SK-N-SH treated with all-trans-retinoic acid at 6 μM for 48 hours (cell line): ENCODE results near the gene LSM3.

Experiments
- ATAC-seq: fragments of 200-7000 bp; cut with Tn5 transposase; 3 replicates; pipeline ENCODE4 v1.9.1; 2020; ENCODE audit warnings: mild to moderate bottlenecking, moderate library complexity
- ARNTL ChIP-seq: fragments of 450-650 bp; formaldehyde crosslinking; IDR thresholded peaks from 2 replicates; pipeline ENCODE4 v1.5.0; 2020; ENCODE audit warnings: low read depth, mild to moderate bottlenecking, moderate library complexity, borderline replicate concordance
- BACH2 ChIP-seq: fragments of 250-450 bp; sonication (Bioruptor Pico); IDR thresholded peaks from 2 replicates; pipeline ENCODE4 v1.9.0; 2021; ENCODE audit warnings: mild to moderate bottlenecking, borderline replicate concordance
- CREB5 ChIP-seq: fragments of 250-450 bp; sonication (Bioruptor Pico); IDR thresholded peaks from 2 replicates; pipeline ENCODE4 v1.5.1; 2020; ENCODE audit warnings: low read depth, mild to moderate bottlenecking, moderate library complexity
- CSDC2 ChIP-seq: fragments of 250-450 bp; sonication (Bioruptor Pico); IDR thresholded peaks from 2 replicates; pipeline ENCODE4 v1.5.0; 2020; ENCODE audit warnings: mild to moderate bottlenecking, moderate library complexity
- CSRNP3 ChIP-seq: fragments of 250-450 bp; sonication (Bioruptor Pico); IDR thresholded peaks from 2 replicates; pipeline ENCODE4 v1.5.1; 2021; ENCODE audit warnings: mild to moderate bottlenecking, moderate library complexity
- ESRRG ChIP-seq: fragments of 250-450 bp; sonication (Bioruptor Pico); IDR thresholded peaks from 2 replicates; pipeline ENCODE4 v1.6.1; 2021; ENCODE audit warnings: mild to moderate bottlenecking
- GLIS3 ChIP-seq: fragments of 250-450 bp; sonication (Bioruptor Pico); IDR thresholded peaks from 2 replicates; pipeline ENCODE4 v1.5.0; 2020; ENCODE audit warnings: mild to moderate bottlenecking, moderate library complexity
- ISL1 ChIP-seq: fragments of 250-450 bp; sonication (Bioruptor Pico); IDR thresholded peaks from 2 replicates; pipeline ENCODE4 v2.1.2; 2022; ENCODE audit warnings: mild to moderate bottlenecking, moderate library complexity
- OSR1 ChIP-seq: fragments of 250-450 bp; sonication (Bioruptor Pico); IDR thresholded peaks from 2 replicates; pipeline ENCODE4 v1.8.0; 2022; ENCODE audit warnings: moderate library complexity, mild to moderate bottlenecking, inconsistent platforms
- PPARA ChIP-seq: fragments of 250-450 bp; sonication (Bioruptor Pico); IDR thresholded peaks from 2 replicates; pipeline ENCODE4 v1.5.0; 2020; ENCODE audit warnings: mild to moderate bottlenecking, borderline replicate concordance
- RARB ChIP-seq: fragments of 250-450 bp; sonication (Bioruptor Pico); IDR thresholded peaks from 2 replicates; pipeline ENCODE4 v1.8.0; 2021; ENCODE audit warnings: mild to moderate bottlenecking, moderate library complexity
- SNAI2 ChIP-seq: fragments of 250-450 bp; sonication (Bioruptor Pico); IDR thresholded peaks from 2 replicates; pipeline ENCODE4 v1.5.0; 2020; ENCODE audit warnings: mild to moderate bottlenecking, moderate library complexity
- TCF4 ChIP-seq: fragments of 250-450 bp; sonication (Bioruptor Pico); IDR thresholded peaks from 2 replicates; pipeline ENCODE4 v1.8.0; 2021; ENCODE audit warnings: mild to moderate bottlenecking, moderate library complexity, borderline replicate concordance
- TOX ChIP-seq: fragments of 250-450 bp; sonication (Bioruptor Pico); IDR thresholded peaks from 2 replicates; pipeline ENCODE4 v1.8.0; 2021; ENCODE audit warnings: mild to moderate bottlenecking, moderate library complexity, borderline replicate concordance
- ZC3H10 ChIP-seq: fragments of 250-450 bp; sonication (Bioruptor Pico); IDR thresholded peaks from 2 replicates; pipeline ENCODE4 v1.5.1; 2021; ENCODE audit warnings: mild to moderate bottlenecking, moderate library complexity
- ZFP3 ChIP-seq: fragments of 250-450 bp; sonication (Bioruptor Pico); IDR thresholded peaks from 2 replicates; pipeline ENCODE4 v1.5.0; 2020; ENCODE audit warnings: mild to moderate bottlenecking, moderate library complexity
- ZFP30 ChIP-seq: fragments of 450-650 bp; formaldehyde crosslinking; IDR thresholded peaks from 2 replicates; pipeline ENCODE4 v1.5.0; 2022; ENCODE audit warnings: mild to moderate bottlenecking, moderate library complexity
- ZNF565 ChIP-seq: fragments of 450-650 bp; formaldehyde crosslinking; conservative IDR thresholded peaks from 2 replicates; pipeline ENCODE4 v1.5.0; 2020; ENCODE audit warnings: low read depth, mild to moderate bottlenecking, moderate library complexity
- ZNF70 ChIP-seq: fragments of 450-650 bp; formaldehyde crosslinking; IDR thresholded peaks from 2 replicates; pipeline ENCODE4 v1.5.0; 2020; ENCODE audit warnings: mild to moderate bottlenecking, moderate library complexity
- TF ChIP-seq, protein P1 (sequence below): fragments of 250-450 bp; sonication (Bioruptor Pico); IDR thresholded peaks from 2 replicates; pipeline ENCODE4 v1.5.0; 2020; ENCODE audit warnings: mild to moderate bottlenecking, moderate library complexity
- TF ChIP-seq, protein P2 (sequence below): fragments of 250-450 bp; sonication (Bioruptor Pico); IDR thresholded peaks from 2 replicates; pipeline ENCODE4 v1.8.0; 2020; ENCODE audit warnings: mild to moderate bottlenecking, moderate library complexity, borderline replicate concordance

The LSM3 gene

DNA sequence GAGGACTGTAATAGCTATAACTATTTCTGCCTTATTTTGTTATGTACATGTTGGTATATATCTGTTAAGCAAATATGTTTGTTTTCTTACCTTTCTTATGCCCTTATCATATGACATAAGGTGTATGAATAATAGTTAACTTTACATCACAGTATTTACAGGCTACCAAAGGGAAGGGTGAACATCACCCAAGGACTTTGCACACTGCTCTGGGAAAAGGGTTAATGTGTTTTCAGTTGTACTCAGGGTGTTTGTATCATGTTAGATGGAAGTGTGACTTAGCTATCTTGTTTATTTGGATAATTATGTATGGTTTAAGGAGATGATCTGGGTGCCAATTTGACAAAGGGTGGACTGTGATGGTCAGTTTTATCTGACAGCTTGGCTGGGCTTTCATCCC is 60.3 kb downstream of the LSM3 start:
- TF ChIP-seq TOX (CRISPR knock-in tag): no peak
- TF ChIP-seq ZNF70: no peak
- no peak for TF ChIP-seq ZFP30 (CRISPR knock-in tag)
- no peak for TF ChIP-seq GLIS3 (CRISPR knock-in tag)
- no peak for TF ChIP-seq ISL1 (CRISPR knock-in tag)
- no peak for TF ChIP-seq ESRRG (CRISPR knock-in tag)
- TF ChIP-seq BACH2 (CRISPR knock-in tag): no peak
- TF ChIP-seq ZC3H10 (CRISPR knock-in tag): no peak
- no peak for TF ChIP-seq ZFP3 (CRISPR knock-in tag)
- no peak for TF ChIP-seq CSDC2 (CRISPR knock-in tag)
- no peak for TF ChIP-seq SNAI2 (CRISPR knock-in tag)
- TF ChIP-seq ARNTL (CRISPR knock-in tag): no peak
- TF ChIP-seq, protein P1, sequence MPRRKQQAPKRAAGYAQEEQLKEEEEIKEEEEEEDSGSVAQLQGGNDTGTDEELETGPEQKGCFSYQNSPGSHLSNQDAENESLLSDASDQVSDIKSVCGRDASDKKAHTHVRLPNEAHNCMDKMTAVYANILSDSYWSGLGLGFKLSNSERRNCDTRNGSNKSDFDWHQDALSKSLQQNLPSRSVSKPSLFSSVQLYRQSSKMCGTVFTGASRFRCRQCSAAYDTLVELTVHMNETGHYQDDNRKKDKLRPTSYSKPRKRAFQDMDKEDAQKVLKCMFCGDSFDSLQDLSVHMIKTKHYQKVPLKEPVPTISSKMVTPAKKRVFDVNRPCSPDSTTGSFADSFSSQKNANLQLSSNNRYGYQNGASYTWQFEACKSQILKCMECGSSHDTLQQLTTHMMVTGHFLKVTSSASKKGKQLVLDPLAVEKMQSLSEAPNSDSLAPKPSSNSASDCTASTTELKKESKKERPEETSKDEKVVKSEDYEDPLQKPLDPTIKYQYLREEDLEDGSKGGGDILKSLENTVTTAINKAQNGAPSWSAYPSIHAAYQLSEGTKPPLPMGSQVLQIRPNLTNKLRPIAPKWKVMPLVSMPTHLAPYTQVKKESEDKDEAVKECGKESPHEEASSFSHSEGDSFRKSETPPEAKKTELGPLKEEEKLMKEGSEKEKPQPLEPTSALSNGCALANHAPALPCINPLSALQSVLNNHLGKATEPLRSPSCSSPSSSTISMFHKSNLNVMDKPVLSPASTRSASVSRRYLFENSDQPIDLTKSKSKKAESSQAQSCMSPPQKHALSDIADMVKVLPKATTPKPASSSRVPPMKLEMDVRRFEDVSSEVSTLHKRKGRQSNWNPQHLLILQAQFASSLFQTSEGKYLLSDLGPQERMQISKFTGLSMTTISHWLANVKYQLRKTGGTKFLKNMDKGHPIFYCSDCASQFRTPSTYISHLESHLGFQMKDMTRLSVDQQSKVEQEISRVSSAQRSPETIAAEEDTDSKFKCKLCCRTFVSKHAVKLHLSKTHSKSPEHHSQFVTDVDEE (CRISPR knock-in tag): no peak
- no peak for TF ChIP-seq TCF4
- no peak for ATAC-seq

GRCh38 chr3:14239940-14240339 is 61.3 kb downstream of the LSM3 start:
- no peak for ATAC-seq
- TF ChIP-seq CSDC2 (CRISPR knock-in tag) (no peak), ISL1 (CRISPR knock-in tag) (no peak), SNAI2 (CRISPR knock-in tag) (no peak), TOX (CRISPR knock-in tag) (no peak), RARB (CRISPR knock-in tag) (no peak), ZFP3 (CRISPR knock-in tag) (no peak), ZNF70 (no peak), CSRNP3 (no peak), CREB5 (no peak), TCF4 (no peak), ZNF565 (CRISPR knock-in tag) (no peak)
- TF ChIP-seq, protein P2, sequence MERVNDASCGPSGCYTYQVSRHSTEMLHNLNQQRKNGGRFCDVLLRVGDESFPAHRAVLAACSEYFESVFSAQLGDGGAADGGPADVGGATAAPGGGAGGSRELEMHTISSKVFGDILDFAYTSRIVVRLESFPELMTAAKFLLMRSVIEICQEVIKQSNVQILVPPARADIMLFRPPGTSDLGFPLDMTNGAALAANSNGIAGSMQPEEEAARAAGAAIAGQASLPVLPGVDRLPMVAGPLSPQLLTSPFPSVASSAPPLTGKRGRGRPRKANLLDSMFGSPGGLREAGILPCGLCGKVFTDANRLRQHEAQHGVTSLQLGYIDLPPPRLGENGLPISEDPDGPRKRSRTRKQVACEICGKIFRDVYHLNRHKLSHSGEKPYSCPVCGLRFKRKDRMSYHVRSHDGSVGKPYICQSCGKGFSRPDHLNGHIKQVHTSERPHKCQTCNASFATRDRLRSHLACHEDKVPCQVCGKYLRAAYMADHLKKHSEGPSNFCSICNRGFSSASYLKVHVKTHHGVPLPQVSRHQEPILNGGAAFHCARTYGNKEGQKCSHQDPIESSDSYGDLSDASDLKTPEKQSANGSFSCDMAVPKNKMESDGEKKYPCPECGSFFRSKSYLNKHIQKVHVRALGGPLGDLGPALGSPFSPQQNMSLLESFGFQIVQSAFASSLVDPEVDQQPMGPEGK (CRISPR knock-in tag): no peak
- TF ChIP-seq, all 23 proteins: peak for 0

- no peak for ATAC-seq
- TF ChIP-seq CSRNP3 (no peak), ESRRG (CRISPR knock-in tag) (no peak), PPARA (CRISPR knock-in tag) (no peak), TCF4 (no peak), ARNTL (CRISPR knock-in tag) (no peak), ZFP30 (CRISPR knock-in tag) (no peak), OSR1 (CRISPR knock-in tag) (no peak)
Measured at GRCh38 chr3:14240366-14240765, 61.7 kb downstream of the LSM3 start.
